Retinal pigment epithelial cell (primary cell): Measurements from ENCODE around the gene SNRPB2.

ENCODE experiments used
- DNase-seq: peaks from one replicate; pipeline ENCODE4 v3.0.0-alpha.2; 2010; ENCODE audit warnings: low read depth
- H3K4me3 ChIP-seq: 2 replicates; pipeline ENCODE4 v1.5.1; 2011; ENCODE audit warnings: mild to moderate bottlenecking, low read length, control low read depth, moderate library complexity
- CTCF ChIP-seq: conservative IDR thresholded peaks from 2 replicates; pipeline ENCODE4 v1.5.1; 2011; ENCODE audit warnings: low read depth, low read length, control low read depth, inconsistent platforms

Gene SNRPB2

GRCh38 chr20:16719421-16719820 lies 10.4 kb upstream of the SNRPB2 start:
- TF ChIP-seq CTCF = no peak

GRCh38 chr20:16729080-16729479 lies 746 bp upstream of the SNRPB2 start:
- H3K4me3 ChIP-seq = no peak overlapping the region
- TF ChIP-seq CTCF = no peak

More at GRCh38 chr20:16719421-16719820, 10.4 kb upstream of the SNRPB2 start:
- no peak for DNase-seq
- H3K4me3 ChIP-seq = no peak overlapping the region

GRCh38 chr20:16732506-16733152 lies 2.8 kb downstream of the SNRPB2 start:
- no peak for TF ChIP-seq CTCF

More at GRCh38 chr20:16729080-16729479, 746 bp upstream of the SNRPB2 start:
- DNase-seq = no peak

GRCh38 chr20:16740365-16741072 lies 10.7 kb downstream of the SNRPB2 start:
- no peak overlapping the region for H3K4me3 ChIP-seq
- TF ChIP-seq CTCF = no peak
- no peak for DNase-seq

More at GRCh38 chr20:16732506-16733152, 2.8 kb downstream of the SNRPB2 start:
- H3K4me3 ChIP-seq = no peak overlapping the region
- DNase-seq = no peak

GRCh38 chr20:16744178-16744807 lies 14.5 kb downstream of the SNRPB2 start:
- no peak overlapping the region for H3K4me3 ChIP-seq
- TF ChIP-seq CTCF = no peak
- DNase-seq = no peak

- no peak overlapping the region for H3K4me3 ChIP-seq
- DNase-seq = no peak
- TF ChIP-seq CTCF = no peak
Observed at GRCh38 chr20:16745204-16745603, 15.4 kb downstream of the SNRPB2 start.
